Liver (tissue), 9 donors: ENCODE measurements around the gene RGMA. TPM values are rescaled to one million over a fixed set of nuclear protein-coding genes. Genes with fewer than 3 reads are reported as not detected.

Source experiments
- DNase-seq: peaks from one replicate; pipeline ENCODE4 v3.0.0-alpha.2; 2017; ENCODE audit warnings: low spot score
- H3K27ac ChIP-seq, 2 donors: one replicate each; pipeline ENCODE4 v1.7.0; 2013; ENCODE audit warnings: inconsistent platforms in 2 of 2, low read length in 2 of 2, control low read depth in 1 of 2, low read depth in 1 of 2, mild to moderate bottlenecking in 1 of 2
- H3K27me3 ChIP-seq, 4 donors: one replicate each; pipeline versions ENCODE4 v1.6.1 to v1.7.0; 2013; ENCODE audit warnings: low read length in 3 of 4, inconsistent platforms in 1 of 4, mild to moderate bottlenecking in 1 of 4, moderate library complexity in 1 of 4; ENCODE audit not compliant: control insufficient read depth in 4 of 4, insufficient read depth in 4 of 4
- H3K36me3 ChIP-seq, 4 donors: one replicate each; pipeline versions ENCODE4 v1.6.1 to v1.7.0; 2013; ENCODE audit warnings: low read length in 3 of 4, mild to moderate bottlenecking in 3 of 4, low read depth in 1 of 4, moderate library complexity in 1 of 4; ENCODE audit not compliant: control insufficient read depth in 4 of 4, insufficient read depth in 3 of 4
- H3K4me1 ChIP-seq, 4 donors: one replicate each; pipeline versions ENCODE4 v1.6.1 to v1.7.0; 2013; ENCODE audit warnings: low read length in 3 of 4, mild to moderate bottlenecking in 3 of 4, moderate library complexity in 1 of 4; ENCODE audit not compliant: control insufficient read depth in 4 of 4, insufficient read depth in 4 of 4
- H3K4me3 ChIP-seq, 3 donors: one replicate each; pipeline versions ENCODE4 v1.6.1 to v1.7.0; 2013; ENCODE audit warnings: low read length in 3 of 3, control low read depth in 1 of 3, low read depth in 1 of 3, mild to moderate bottlenecking in 1 of 3
- H3K9ac ChIP-seq, 2 donors: one replicate each; pipeline ENCODE4 v1.7.0; 2013; ENCODE audit warnings: low read length in 2 of 2, mild to moderate bottlenecking in 2 of 2, moderate library complexity in 2 of 2, control low read depth in 1 of 2, low read depth in 1 of 2
- H3K9me3 ChIP-seq, 4 donors: one replicate each; pipeline versions ENCODE4 v1.6.1 to v1.7.0; 2013; ENCODE audit warnings: low read length in 3 of 4; ENCODE audit not compliant: control insufficient read depth in 4 of 4
- ATF3 ChIP-seq: IDR thresholded peaks from 2 replicates; pipeline ENCODE4 v1.6.1; 2016; ENCODE audit warnings: antibody characterized with exemption
- CTCF ChIP-seq: fragments of 150-350 bp; IDR thresholded peaks from 2 replicates; pipeline ENCODE4 v1.5.1; 2017; ENCODE audit warnings: improper control_type of control experiment, low read depth, low read length; ENCODE audit not compliant: missing input control
- EGR1 ChIP-seq, 2 donors: IDR thresholded peaks; 2 replicates each; pipeline ENCODE4 v1.6.1; 2016 to 2018; ENCODE audit warnings: antibody characterized with exemption in 2 of 2, low read depth in 2 of 2
- FOXA1 ChIP-seq: IDR thresholded peaks from 2 replicates; pipeline ENCODE4 v1.6.1; 2016; ENCODE audit warnings: antibody characterized with exemption
- GABPA ChIP-seq, 2 donors: IDR thresholded peaks in 1 of 2; conservative IDR thresholded peaks in 1 of 2; 2 replicates each; pipeline ENCODE4 v1.6.1; 2016; ENCODE audit warnings: antibody characterized with exemption in 2 of 2, mild to moderate bottlenecking in 1 of 2, moderate library complexity in 1 of 2
- HNF4G ChIP-seq: IDR thresholded peaks from 2 replicates; pipeline ENCODE4 v1.6.1; 2016; ENCODE audit warnings: antibody characterized with exemption
- JUND ChIP-seq, 2 donors: IDR thresholded peaks; 2 replicates each; pipeline ENCODE4 v1.6.1; 2016; ENCODE audit warnings: antibody characterized with exemption in 2 of 2
- MAX ChIP-seq: IDR thresholded peaks from 2 replicates; pipeline ENCODE4 v1.6.1; 2016; ENCODE audit warnings: antibody characterized with exemption
- NR2F2 ChIP-seq: IDR thresholded peaks from 2 replicates; pipeline ENCODE4 v1.6.1; 2016; ENCODE audit warnings: antibody characterized with exemption
- RAD21 ChIP-seq, 2 donors: IDR thresholded peaks; 2 replicates each; pipeline ENCODE4 v1.6.1; 2016; ENCODE audit warnings: antibody characterized with exemption in 2 of 2, mild to moderate bottlenecking in 2 of 2
- RXRA ChIP-seq, 2 donors: IDR thresholded peaks; 2 replicates each; pipeline ENCODE4 v1.6.1; 2017 to 2018; ENCODE audit warnings: antibody characterized with exemption in 2 of 2, mild to moderate bottlenecking in 1 of 2
- SP1 ChIP-seq: IDR thresholded peaks from 2 replicates; pipeline ENCODE4 v1.6.1; 2018; ENCODE audit warnings: antibody characterized with exemption, mild to moderate bottlenecking
- TAF1 ChIP-seq: conservative IDR thresholded peaks from 2 replicates; pipeline ENCODE4 v1.6.1; 2016; ENCODE audit warnings: antibody characterized with exemption, mild to moderate bottlenecking
- YY1 ChIP-seq: IDR thresholded peaks from 2 replicates; pipeline ENCODE4 v1.6.1; 2016; ENCODE audit warnings: antibody characterized with exemption, mild to moderate bottlenecking
- WGBS: extraction: QIAGEN DNeasy Blood & Tissue Kit; methylation state at CpG from one replicate; pipeline ENCODE4 v1.1.7; 2013; 5-methylcytosine and 5-hydroxymethylcytosine counted together
- polyA plus RNA-seq, 2 donors: library from polyadenylated mRNA; stranded (reverse) in 1 of 2; unstranded in 1 of 2; fragments of 200-250 nt in 1 of 2; fragments of >200 nt in 1 of 2; fragmentation: Nextera tagmentation in 1 of 2; extraction: Ambion mirVana in 1 of 2; gene quantifications; one replicate each; pipeline versions ENCODE4 v1.2.1 to v1.2.3, GENCODE V29; 2013 to 2015
- total RNA-seq, 2 donors: library from RNA; depleted of rRNA; stranded (reverse); fragments of >200 nt; gene quantifications; one replicate each; pipeline ENCODE4 v1.2.3, GENCODE V29; 2014
- TF ChIP-seq, protein P1 (sequence below): IDR thresholded peaks from 2 replicates; pipeline ENCODE4 v1.6.1; 2016; ENCODE audit warnings: antibody characterized with exemption
- TF ChIP-seq, protein P2 (sequence below): IDR thresholded peaks from 2 replicates; pipeline ENCODE4 v1.6.1; 2016; ENCODE audit warnings: antibody characterized with exemption, mild to moderate bottlenecking
- donor health status: healthy.
- donor health status: healthy.
- donor health status: healthy.
- donor health status: healthy.
- donor health status: healthy.

Gene RGMA
- total and polyA plus RNA-seq, 4 donors: 0.15 to 0.33 (median 0.18) TPM; not detected in 1

GRCh38 chr15:93020976-93021772, 67.8 kb downstream of the RGMA start (continued):
- no peak for TF ChIP-seq GABPA (IDR thresholded peaks at IDR 0.05 in 1 of 2, conservative IDR thresholded peaks at IDR 0.05 in 1 of 2)
- no peak for TF ChIP-seq MAX
- TF ChIP-seq TAF1: no peak
- TF ChIP-seq EGR1 (IDR thresholded peaks at IDR 0.05; ENCODE audit: low read depth in 2 of 2): no peak
- TF ChIP-seq NR2F2: no peak

GRCh38 chr15:93019971-93020370, 69.0 kb downstream of the RGMA start:
- Histone ChIP-seq H3K36me3 (peaks cover 33 to 89% (median 79%) of the 10 kb centered on the region in 4 donors), H3K27me3 (no peaks in the 10 kb centered on the region), H3K9ac (no peak overlapping the region), H3K4me1 (no peaks in the 10 kb centered on the region), H3K4me3 (no peak overlapping the region), H3K27ac (no peak overlapping the region), H3K9me3 (no peaks in the 10 kb centered on the region)
- TF ChIP-seq, protein P1, sequence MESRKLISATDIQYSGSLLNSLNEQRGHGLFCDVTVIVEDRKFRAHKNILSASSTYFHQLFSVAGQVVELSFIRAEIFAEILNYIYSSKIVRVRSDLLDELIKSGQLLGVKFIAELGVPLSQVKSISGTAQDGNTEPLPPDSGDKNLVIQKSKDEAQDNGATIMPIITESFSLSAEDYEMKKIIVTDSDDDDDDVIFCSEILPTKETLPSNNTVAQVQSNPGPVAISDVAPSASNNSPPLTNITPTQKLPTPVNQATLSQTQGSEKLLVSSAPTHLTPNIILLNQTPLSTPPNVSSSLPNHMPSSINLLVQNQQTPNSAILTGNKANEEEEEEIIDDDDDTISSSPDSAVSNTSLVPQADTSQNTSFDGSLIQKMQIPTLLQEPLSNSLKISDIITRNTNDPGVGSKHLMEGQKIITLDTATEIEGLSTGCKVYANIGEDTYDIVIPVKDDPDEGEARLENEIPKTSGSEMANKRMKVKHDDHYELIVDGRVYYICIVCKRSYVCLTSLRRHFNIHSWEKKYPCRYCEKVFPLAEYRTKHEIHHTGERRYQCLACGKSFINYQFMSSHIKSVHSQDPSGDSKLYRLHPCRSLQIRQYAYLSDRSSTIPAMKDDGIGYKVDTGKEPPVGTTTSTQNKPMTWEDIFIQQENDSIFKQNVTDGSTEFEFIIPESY: no peak
- TF ChIP-seq, protein P2, sequence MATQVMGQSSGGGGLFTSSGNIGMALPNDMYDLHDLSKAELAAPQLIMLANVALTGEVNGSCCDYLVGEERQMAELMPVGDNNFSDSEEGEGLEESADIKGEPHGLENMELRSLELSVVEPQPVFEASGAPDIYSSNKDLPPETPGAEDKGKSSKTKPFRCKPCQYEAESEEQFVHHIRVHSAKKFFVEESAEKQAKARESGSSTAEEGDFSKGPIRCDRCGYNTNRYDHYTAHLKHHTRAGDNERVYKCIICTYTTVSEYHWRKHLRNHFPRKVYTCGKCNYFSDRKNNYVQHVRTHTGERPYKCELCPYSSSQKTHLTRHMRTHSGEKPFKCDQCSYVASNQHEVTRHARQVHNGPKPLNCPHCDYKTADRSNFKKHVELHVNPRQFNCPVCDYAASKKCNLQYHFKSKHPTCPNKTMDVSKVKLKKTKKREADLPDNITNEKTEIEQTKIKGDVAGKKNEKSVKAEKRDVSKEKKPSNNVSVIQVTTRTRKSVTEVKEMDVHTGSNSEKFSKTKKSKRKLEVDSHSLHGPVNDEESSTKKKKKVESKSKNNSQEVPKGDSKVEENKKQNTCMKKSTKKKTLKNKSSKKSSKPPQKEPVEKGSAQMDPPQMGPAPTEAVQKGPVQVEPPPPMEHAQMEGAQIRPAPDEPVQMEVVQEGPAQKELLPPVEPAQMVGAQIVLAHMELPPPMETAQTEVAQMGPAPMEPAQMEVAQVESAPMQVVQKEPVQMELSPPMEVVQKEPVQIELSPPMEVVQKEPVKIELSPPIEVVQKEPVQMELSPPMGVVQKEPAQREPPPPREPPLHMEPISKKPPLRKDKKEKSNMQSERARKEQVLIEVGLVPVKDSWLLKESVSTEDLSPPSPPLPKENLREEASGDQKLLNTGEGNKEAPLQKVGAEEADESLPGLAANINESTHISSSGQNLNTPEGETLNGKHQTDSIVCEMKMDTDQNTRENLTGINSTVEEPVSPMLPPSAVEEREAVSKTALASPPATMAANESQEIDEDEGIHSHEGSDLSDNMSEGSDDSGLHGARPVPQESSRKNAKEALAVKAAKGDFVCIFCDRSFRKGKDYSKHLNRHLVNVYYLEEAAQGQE: no peak
- TF ChIP-seq ATF3: no peak
- TF ChIP-seq JUND (IDR thresholded peaks at IDR 0.05): no peak
- no peak for TF ChIP-seq TAF1
- DNase-seq: no peak
- 97% methylated on average over 10 of the region's 10 CpGs for WGBS

DNA sequence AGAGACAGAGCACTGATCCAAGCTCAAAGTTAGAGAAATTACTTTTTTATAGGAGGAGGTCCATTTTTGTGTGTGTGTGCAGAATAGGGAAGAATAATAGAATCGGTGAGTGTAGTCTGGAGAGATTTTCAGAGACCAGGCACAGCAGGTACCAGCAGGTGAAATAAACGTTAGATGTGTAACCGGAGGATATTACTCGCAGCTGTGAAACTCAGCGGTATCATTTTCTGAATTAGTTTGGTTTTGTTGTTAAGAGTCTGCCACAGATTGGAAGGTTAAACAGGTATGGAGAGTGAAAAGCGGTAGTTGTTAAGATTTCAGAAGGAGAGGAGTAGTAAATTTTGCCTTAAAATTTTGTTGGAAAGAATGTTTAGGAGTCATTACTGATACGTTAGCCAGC, 69.9 kb downstream of the RGMA start:
- 95% methylated on average over 7 of the region's 7 CpGs for WGBS
- no peaks in the 10 kb centered on the region for H3K4me1 ChIP-seq
- H3K9me3 ChIP-seq: no peaks in the 10 kb centered on the region
- no peak overlapping the region for H3K9ac ChIP-seq
- DNase-seq: no peak
- H3K36me3 ChIP-seq: peaks cover 38 to 89% (median 79%) of the 10 kb centered on the region in 4 donors
- no peak overlapping the region for H3K27ac ChIP-seq
- H3K4me3 ChIP-seq: no peak overlapping the region
- no peaks in the 10 kb centered on the region for H3K27me3 ChIP-seq
- no peak for TF ChIP-seq HNF4G
- no peak for TF ChIP-seq NR2F2
- TF ChIP-seq FOXA1: no peak
- no peak for TF ChIP-seq SP1
- TF ChIP-seq GABPA (IDR thresholded peaks at IDR 0.05 in 1 of 2, conservative IDR thresholded peaks at IDR 0.05 in 1 of 2): no peak
- no peak for TF ChIP-seq RXRA (IDR thresholded peaks at IDR 0.05)
- no peak for TF ChIP-seq YY1
- TF ChIP-seq RAD21 (IDR thresholded peaks at IDR 0.05): no peak
- no peak for TF ChIP-seq ATF3
- TF ChIP-seq TAF1: no peak
- TF ChIP-seq CTCF: no peak
- TF ChIP-seq, protein P1: no peak
